Measurements from ENCODE around the gene ZNF2.
A peak's percentile ranks its signal among the peaks of the same experiment; 100 is the strongest.

ZNF2 gene

GRCh38 chr2:95207111-95207961, 41.7 kb downstream of the ZNF2 start, which contains the start of gene ZNF892:
Gene ZNF892 (plus strand): TSS chr2:95207521. CDS start chr2:95207816, 295 bp downstream.
- DNase-seq: peak; percentile 98

- no peak for DNase-seq
Observed at GRCh38 chr2:95208106-95208505, 42.5 kb downstream of the ZNF2 start.

- no peak for DNase-seq
Observed at GRCh38 chr2:95215018-95215612, 49.5 kb downstream of the ZNF2 start.

- no peak for DNase-seq
Observed at GRCh38 chr2:95220449-95220848, 54.8 kb downstream of the ZNF2 start.

- DNase-seq: no peak
Observed at GRCh38 chr2:95225658-95226057, 60.0 kb downstream of the ZNF2 start.

- peak; percentile 86 for DNase-seq
Observed at GRCh38 chr2:95231723-95232122, 66.1 kb downstream of the ZNF2 start.

GRCh38 chr2:95232232-95232631, 66.6 kb downstream of the ZNF2 start:
- DNase-seq: no peak

Data from eye (tissue), 1 donor.